B cell (primary cell): ENCODE measurements around the gene PTCD1. TPM values are rescaled to one million over a fixed set of nuclear protein-coding genes. Genes with fewer than 3 reads are reported as not detected.
A peak's percentile ranks its signal among the peaks of the same experiment; 100 is the strongest.

Source experiments
- ATAC-seq: fragments of 200-7000 bp; cut with Tn5 transposase; one replicate; pipeline ENCODE4 v1.10.0; 2021; ENCODE audit warnings: low read depth, mild to moderate bottlenecking, moderate number of reproducible peaks, moderate library complexity
- CTCF ChIA-PET: fragments of 350-600 bp; sonication (Branson Sonifier 250); formaldehyde crosslinking; loops from one replicate; lab custom pipeline; 2021; ENCODE audit warnings: antibody characterized with exemption, inconsistent platforms; lab: Charles Lee
- POLR2A ChIA-PET: fragments of 350-600 bp; sonication (Branson Sonifier 250); formaldehyde crosslinking; loops from one replicate; lab custom pipeline; 2021; ENCODE audit warnings: antibody characterized with exemption; lab: Charles Lee
- DNase-seq: peaks from one replicate; pipeline ENCODE4 v3.0.0; 2013
- H2AFZ ChIP-seq: 2 replicates; pipeline ENCODE4 v1.6.1; 2012; ENCODE audit warnings: mild to moderate bottlenecking, low read depth, low read length; ENCODE audit not compliant: insufficient read depth, poor library complexity, severe bottlenecking
- H3K27ac ChIP-seq, 2 donors: 1 replicate in 1 of 2; 2 replicates in 1 of 2; pipeline ENCODE4 v1.5.1; 2012 to 2013; ENCODE audit warnings: low read length in 2 of 2, mild to moderate bottlenecking in 2 of 2, moderate library complexity in 1 of 2
- H3K27me3 ChIP-seq, 4 experiments: fragments of 200-600 bp in 1 of 4; sonication (generic) in 1 of 4; replicated peaks in 1 of 4; 1 replicate in 2 of 4; 2 replicates in 2 of 4; pipeline versions ENCODE4 v1.6.1 to v1.7.0; 2013 to 2016; ENCODE audit warnings: low read length in 3 of 4, mild to moderate bottlenecking in 2 of 4, mixed read lengths in 1 of 4, moderate library complexity in 1 of 4; ENCODE audit not compliant: insufficient read depth in 4 of 4, control insufficient read depth in 3 of 4; ENCODE audit errors: control extremely low read depth in 1 of 4
- H3K36me3 ChIP-seq, 2 experiments: replicated peaks in 1 of 2; 1 replicate in 1 of 2; 2 replicates in 1 of 2; pipeline versions ENCODE4 v1.6.1 to v1.7.1; 2013; ENCODE audit warnings: low read length in 1 of 2; ENCODE audit not compliant: insufficient read depth in 2 of 2, control insufficient read depth in 1 of 2; ENCODE audit errors: control extremely low read depth in 1 of 2, extremely low read depth in 1 of 2
- H3K4me1 ChIP-seq, 2 donors: fragments of 200-600 bp in 1 of 2; sonication (generic) in 1 of 2; 1 replicate in 1 of 2; 2 replicates in 1 of 2; pipeline versions ENCODE4 v1.5.1 to v1.6.1; 2013 to 2017; ENCODE audit warnings: low read length in 2 of 2; ENCODE audit not compliant: control insufficient read depth in 2 of 2, insufficient read depth in 2 of 2
- H3K4me2 ChIP-seq: replicated peaks from 2 replicates; pipeline ENCODE3; 2012; ENCODE audit warnings: mild to moderate bottlenecking, low read depth, low read length; ENCODE audit not compliant: poor library complexity, severe bottlenecking
- H3K4me3 ChIP-seq, 5 experiments: fragments of 200-600 bp in 1 of 5; sonication (generic) in 1 of 5; 1 replicate in 3 of 5; 2 replicates in 2 of 5; pipeline versions ENCODE4 v1.5.1 to v1.7.0; 2011 to 2016; ENCODE audit warnings: low read length in 4 of 5, mild to moderate bottlenecking in 4 of 5, low read depth in 2 of 5, control low read depth in 1 of 5, moderate library complexity in 1 of 5; ENCODE audit not compliant: insufficient read depth in 1 of 5; ENCODE audit errors: control extremely low read depth in 1 of 5, extremely low read depth in 1 of 5
- H3K79me2 ChIP-seq: fragments of 200-600 bp; sonication (generic); one replicate; pipeline ENCODE4 v1.6.0; 2016; ENCODE audit warnings: low read length; ENCODE audit not compliant: control insufficient read depth, insufficient read depth
- H3K9ac ChIP-seq: fragments of 200-600 bp; sonication (generic); 2 replicates; pipeline ENCODE4 v1.6.1; 2017; ENCODE audit warnings: mild to moderate bottlenecking, low read length, moderate library complexity
- H3K9me3 ChIP-seq, 3 donors: one replicate each; pipeline versions ENCODE4 v1.6.1 to v1.7.1; 2013; ENCODE audit warnings: low read length in 2 of 3; ENCODE audit not compliant: control insufficient read depth in 2 of 3, insufficient read depth in 1 of 3; ENCODE audit errors: control extremely low read depth in 1 of 3
- H4K20me1 ChIP-seq: 2 replicates; pipeline ENCODE4 v1.6.0; 2012; ENCODE audit warnings: mild to moderate bottlenecking, low read length; ENCODE audit not compliant: insufficient read depth, control insufficient read depth, poor library complexity, severe bottlenecking
- H3K27ac Mint-ChIP-seq: one replicate; pipeline ENCODE4 v1.8.0; 2021; ENCODE audit warnings: mixed read lengths
- H3K27me3 Mint-ChIP-seq: one replicate; pipeline ENCODE4 v1.8.0; 2021; ENCODE audit warnings: mixed read lengths
- H3K4me1 Mint-ChIP-seq: one replicate; pipeline ENCODE4 v1.8.0; 2021; ENCODE audit warnings: mixed read lengths
- H3K4me3 Mint-ChIP-seq: one replicate; pipeline ENCODE4 v1.8.0; 2021; ENCODE audit warnings: mixed read lengths
- H3K9me3 Mint-ChIP-seq: one replicate; pipeline ENCODE4 v1.8.0; 2022; ENCODE audit warnings: mixed read lengths; ENCODE audit not compliant: insufficient read depth
- CTCF ChIP-seq: fragments of 200-600 bp; IDR thresholded peaks from one replicate; pipeline ENCODE4 v1.8.0; 2022; ENCODE audit warnings: antibody characterized with exemption, mild to moderate bottlenecking
- EZH2 ChIP-seq: IDR thresholded peaks from 2 replicates; pipeline ENCODE4 v1.6.1; 2012; ENCODE audit warnings: borderline replicate concordance, low read depth, mild to moderate bottlenecking, moderate library complexity, low read length; ENCODE audit not compliant: insufficient read depth, poor library complexity, severe bottlenecking
- WGBS: methylation state at CpG from one replicate; pipeline ENCODE4 v1.1.5; 2013; ENCODE audit warnings: missing lambda C conversion rate; ENCODE audit not compliant: insufficient coverage; 5-methylcytosine and 5-hydroxymethylcytosine counted together
- intact Hi-C: fragments of 100-400 bp; cut with micrococcal nuclease; formaldehyde crosslinking; loops from one replicate; pipeline ENCODE4 v1.10.0; 2022
- polyA plus RNA-seq: library from polyadenylated mRNA; depleted of rRNA; stranded (reverse); fragments of >200 nt; gene quantifications from 2 replicates; pipeline ENCODE4 v1.2.3, GENCODE V29; 2012
- total RNA-seq, 2 donors: library from RNA; stranded (reverse); fragments of 120-200 nt in 1 of 2; gene quantifications; 1 replicate in 1 of 2; 2 replicates in 1 of 2; pipeline versions ENCODE4 v1.2.3 to v1.2.4, GENCODE V29; 2013 to 2022

The PTCD1 gene
- total and polyA plus RNA-seq, 2 donors (not counting 1 experiment from before 2014, with no cell fraction given), result 9.7 to 14.8 TPM

GRCh38 chr7:99392659-99393354 lies 45.8 kb downstream of the PTCD1 start:
- Mint-ChIP-seq H3K4me3 (peak overlapping the region; percentile 94), H3K9me3 (no peaks in the 10 kb centered on the region), H3K27ac (peak overlapping the region; percentile 93), H3K27me3 (no peaks in the 10 kb centered on the region), H3K4me1 (peaks cover 22% of the 10 kb centered on the region)
- WGBS, result 23% methylated on average over 68 of the region's 68 CpGs
- CTCF ChIA-PET, result interaction anchor here (0.8 to 3.8 kb wide), 5 partner anchors 15 to 28 kb away, joined by 3 to 20 read pairs (median 7); partner anchors contain the start of genes ARPC1B, BUD31 and PDAP1
- H3K9me3 ChIP-seq, result no peaks in the 10 kb centered on the region
- peak overlapping the region; percentile 81 for H2AFZ ChIP-seq
- TF ChIP-seq CTCF (no peak), EZH2 (no peak)
- peak overlapping the region; percentile 16 to 59 (median 50) for H3K4me3 ChIP-seq
- peaks cover 89% of the 10 kb centered on the region for H4K20me1 ChIP-seq
- H3K27ac ChIP-seq, result peak overlapping the region; percentile 43 to 65
- H3K79me2 ChIP-seq, result peaks cover 41% of the 10 kb centered on the region
- POLR2A ChIA-PET, result interaction anchor here (0.6 to 2.1 kb wide), 8 partner anchors 11 to 117 kb away, joined by 4 to 12 read pairs (median 6); partner anchors contain the start of genes BUD31, PDAP1 and ZKSCAN5
- H3K4me2 ChIP-seq, result peak overlapping the region; percentile 93
- intact Hi-C loops, result loop anchor here (1.0 kb wide), 4 partner anchors 12 to 46 kb away; partner anchors contain the start of genes ARPC1B, BUD31 and PDAP1
- peaks cover 12 to 20% of the 10 kb centered on the region in 2 donors for H3K4me1 ChIP-seq
- H3K9ac ChIP-seq, result peak overlapping the region; percentile 64
- peak; percentile 90 for DNase-seq
- H3K36me3 ChIP-seq, result peaks cover 0 to 79% of the 10 kb centered on the region in 2 experiments
- peak; percentile 95 for ATAC-seq
- H3K27me3 ChIP-seq, result no peaks in the 10 kb centered on the region
